Lower leg skin (tissue), 3 donors: Measurements from ENCODE around the gene C6orf58.

ENCODE experiments used
- POLR2A ChIP-seq, 2 donors: fragments of 450-650 bp; IDR thresholded peaks; one replicate each; pipeline ENCODE4 v1.6.1; 2016 to 2017; ENCODE audit warnings: antibody characterized with exemption in 2 of 2, mild to moderate bottlenecking in 1 of 2, moderate library complexity in 1 of 2
- TF ChIP-seq, protein P1 (sequence below), 3 donors: fragments of 450-650 bp; IDR thresholded peaks; one replicate each; pipeline ENCODE4 v1.5.1; 2016; ENCODE audit warnings: antibody characterized with exemption in 3 of 3, mild to moderate bottlenecking in 3 of 3, moderate library complexity in 2 of 3

DNA sequence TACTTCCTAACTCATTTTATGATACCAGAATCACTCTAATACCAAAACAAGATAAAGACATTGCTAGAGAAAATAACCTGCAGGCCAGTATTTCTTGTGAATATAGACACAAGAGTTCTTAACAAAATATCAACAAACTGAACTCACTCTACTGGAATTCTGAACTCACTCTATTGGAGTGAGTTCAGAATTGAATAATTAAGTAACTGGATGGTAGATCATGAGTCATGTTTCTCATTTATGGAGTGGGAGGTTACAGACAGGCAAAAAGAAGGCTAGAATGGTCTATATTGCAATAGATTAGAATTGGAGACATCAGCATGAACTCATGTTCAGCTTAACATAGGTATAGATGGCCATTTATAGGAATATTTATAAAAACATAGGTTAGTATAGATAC, 26.6 kb upstream of the C6orf58 start:
- TF ChIP-seq, protein P1, sequence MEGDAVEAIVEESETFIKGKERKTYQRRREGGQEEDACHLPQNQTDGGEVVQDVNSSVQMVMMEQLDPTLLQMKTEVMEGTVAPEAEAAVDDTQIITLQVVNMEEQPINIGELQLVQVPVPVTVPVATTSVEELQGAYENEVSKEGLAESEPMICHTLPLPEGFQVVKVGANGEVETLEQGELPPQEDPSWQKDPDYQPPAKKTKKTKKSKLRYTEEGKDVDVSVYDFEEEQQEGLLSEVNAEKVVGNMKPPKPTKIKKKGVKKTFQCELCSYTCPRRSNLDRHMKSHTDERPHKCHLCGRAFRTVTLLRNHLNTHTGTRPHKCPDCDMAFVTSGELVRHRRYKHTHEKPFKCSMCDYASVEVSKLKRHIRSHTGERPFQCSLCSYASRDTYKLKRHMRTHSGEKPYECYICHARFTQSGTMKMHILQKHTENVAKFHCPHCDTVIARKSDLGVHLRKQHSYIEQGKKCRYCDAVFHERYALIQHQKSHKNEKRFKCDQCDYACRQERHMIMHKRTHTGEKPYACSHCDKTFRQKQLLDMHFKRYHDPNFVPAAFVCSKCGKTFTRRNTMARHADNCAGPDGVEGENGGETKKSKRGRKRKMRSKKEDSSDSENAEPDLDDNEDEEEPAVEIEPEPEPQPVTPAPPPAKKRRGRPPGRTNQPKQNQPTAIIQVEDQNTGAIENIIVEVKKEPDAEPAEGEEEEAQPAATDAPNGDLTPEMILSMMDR (IDR thresholded peaks at IDR 0.05): no peak
- no peak for TF ChIP-seq POLR2A (IDR thresholded peaks at IDR 0.05)
